HepG2 (cell line): ENCODE measurements around the gene BCKDHA. TPM values are rescaled to one million over a fixed set of nuclear protein-coding genes. Genes with fewer than 3 reads are reported as not detected.

Experiments
- ARHGAP35 ChIP-seq: sonication (generic); formaldehyde crosslinking; IDR thresholded peaks from 2 replicates; pipeline ENCODE4 v1.9.0; 2022; ENCODE audit warnings: mild to moderate bottlenecking, inconsistent platforms, moderate library complexity, missing genetic modification reagents, borderline replicate concordance
- ERF ChIP-seq: IDR thresholded peaks from 2 replicates; pipeline ENCODE4 v1.6.1; 2018; ENCODE audit warnings: missing biosample characterization, missing genetic modification reagents
- FOXM1 ChIP-seq: sonication (generic); formaldehyde crosslinking; IDR thresholded peaks from 2 replicates; pipeline ENCODE4 v1.5.0; 2020; ENCODE audit warnings: missing genetic modification reagents
- GRHL1 ChIP-seq: sonication (generic); formaldehyde crosslinking; conservative IDR thresholded peaks from 2 replicates; pipeline ENCODE4 v1.8.0; 2022; ENCODE audit warnings: missing genetic modification reagents
- HMGXB4 ChIP-seq, 2 experiments: sonication (generic) in 1 of 2; formaldehyde crosslinking in 1 of 2; IDR thresholded peaks; 2 replicates each; pipeline versions ENCODE4 v1.4.0 to v1.6.1; 2018 to 2020; ENCODE audit warnings: missing genetic modification reagents in 2 of 2, borderline replicate concordance in 1 of 2, low read depth in 1 of 2, mild to moderate bottlenecking in 1 of 2, missing biosample characterization in 1 of 2
- PAX8 ChIP-seq: sonication (generic); formaldehyde crosslinking; IDR thresholded peaks from 2 replicates; pipeline ENCODE4 v1.8.0; 2022; ENCODE audit warnings: mild to moderate bottlenecking, missing genetic modification reagents, borderline replicate concordance
- RNF219 ChIP-seq: sonication (generic); formaldehyde crosslinking; IDR thresholded peaks from 2 replicates; pipeline ENCODE4 v1.5.0; 2020; ENCODE audit warnings: mild to moderate bottlenecking, missing genetic modification reagents
- SIX1 ChIP-seq: sonication (generic); formaldehyde crosslinking; IDR thresholded peaks from 2 replicates; pipeline ENCODE4 v1.4.0; 2020; ENCODE audit warnings: missing genetic modification reagents, borderline replicate concordance
- SOX5 ChIP-seq: IDR thresholded peaks from 2 replicates; pipeline ENCODE4 v1.6.1; 2016; ENCODE audit warnings: borderline replicate concordance
- SP5 ChIP-seq: IDR thresholded peaks from 2 replicates; pipeline ENCODE4 v1.6.1; 2016; ENCODE audit warnings: low read depth, borderline replicate concordance
- SRY ChIP-seq: sonication (generic); formaldehyde crosslinking; IDR thresholded peaks from 2 replicates; pipeline ENCODE4 v1.8.0; 2022; ENCODE audit warnings: mild to moderate bottlenecking, missing genetic modification reagents
- ZBED4 ChIP-seq: sonication (generic); formaldehyde crosslinking; IDR thresholded peaks from 2 replicates; pipeline ENCODE4 v1.4.0; 2020; ENCODE audit warnings: missing genetic modification reagents, borderline replicate concordance
- ZBTB3 ChIP-seq: sonication (generic); formaldehyde crosslinking; IDR thresholded peaks from 2 replicates; pipeline ENCODE4 v1.4.0; 2020; ENCODE audit warnings: low read depth, mild to moderate bottlenecking, moderate library complexity, missing genetic modification reagents, borderline replicate concordance
- ZFP82 ChIP-seq: sonication (generic); formaldehyde crosslinking; IDR thresholded peaks from 2 replicates; pipeline ENCODE4 v1.5.1; 2020; ENCODE audit warnings: mild to moderate bottlenecking, missing genetic modification reagents, borderline replicate concordance
- ZFYVE20 ChIP-seq: sonication (generic); formaldehyde crosslinking; IDR thresholded peaks from 2 replicates; pipeline ENCODE4 v1.8.0; 2023; ENCODE audit warnings: low read depth, mild to moderate bottlenecking, moderate library complexity, missing genetic modification reagents, borderline replicate concordance
- ZNF264 ChIP-seq: sonication (generic); formaldehyde crosslinking; IDR thresholded peaks from 2 replicates; pipeline ENCODE4 v1.4.0; 2020; ENCODE audit warnings: missing genetic modification reagents
- ZNF296 ChIP-seq: sonication (generic); formaldehyde crosslinking; conservative IDR thresholded peaks from 2 replicates; pipeline ENCODE4 v1.5.0; 2020; ENCODE audit warnings: mild to moderate bottlenecking, missing genetic modification reagents
- ZNF333 ChIP-seq: sonication (generic); formaldehyde crosslinking; IDR thresholded peaks from 2 replicates; pipeline ENCODE4 v1.4.0; 2020; ENCODE audit warnings: mild to moderate bottlenecking, missing genetic modification reagents, borderline replicate concordance
- ZNF484 ChIP-seq: sonication (generic); formaldehyde crosslinking; IDR thresholded peaks from 2 replicates; pipeline ENCODE4 v1.5.1; 2020; ENCODE audit warnings: mild to moderate bottlenecking, low read depth, missing genetic modification reagents, borderline replicate concordance
- ZNF619 ChIP-seq: sonication (generic); formaldehyde crosslinking; IDR thresholded peaks from 2 replicates; pipeline ENCODE4 v1.4.0; 2020; ENCODE audit warnings: mild to moderate bottlenecking, missing genetic modification reagents
- polyA plus RNA-seq, 8 experiments: library from polyadenylated mRNA; depleted of rRNA in 3 of 8; stranded (reverse) in 7 of 8; unstranded in 1 of 8; fragments of >200 nt; fragmentation: Illumina TruSeq in 4 of 8; extraction: Trizol in 4 of 8; gene quantifications; 2 replicates each; pipeline versions ENCODE4 v1.2.1 to v1.2.3, GENCODE V29; 2011 to 2016; ENCODE audit warnings: low read depth in 4 of 8, missing spikeins in 1 of 8, mixed read lengths in 1 of 8; ENCODE audit not compliant: insufficient read depth in 1 of 8
- total RNA-seq, 5 experiments: library from RNA; depleted of rRNA; stranded (reverse); fragments of >200 nt; fragmentation: Illumina TruSeq; extraction: Trizol; gene quantifications; 2 replicates each; pipeline ENCODE4 v1.2.3, GENCODE V29; 2016; ENCODE audit warnings: low read depth in 1 of 5

Gene BCKDHA
- total and polyA plus RNA-seq, 2 of the 13 experiments (the other 11 are each of a cell fraction or from before 2014, with no cell fraction given): 11.8 to 31.5 TPM

- TF ChIP-seq SOX5 (CRISPR knock-in tag) (no peak), ZFP82 (CRISPR knock-in tag) (no peak), ZBTB3 (no peak), HMGXB4 (CRISPR knock-in tag; IDR thresholded peaks at IDR 0.05; ENCODE audit: borderline replicate concordance in 1 of 2, low read depth in 1 of 2) (no peak), ZNF296 (CRISPR knock-in tag) (no peak), SIX1 (CRISPR knock-in tag) (no peak), SRY (CRISPR knock-in tag) (no peak), ERF (no peak), PAX8 (CRISPR knock-in tag) (no peak), ZNF264 (CRISPR knock-in tag) (no peak), ZBED4 (no peak), FOXM1 (CRISPR knock-in tag) (no peak), ZNF619 (CRISPR knock-in tag) (no peak), ARHGAP35 (no peak), ZNF333 (CRISPR knock-in tag) (no peak), GRHL1 (CRISPR knock-in tag) (no peak), RNF219 (CRISPR knock-in tag) (no peak), ZNF484 (no peak), ZFYVE20 (CRISPR knock-in tag) (no peak), SP5 (peak; percentile 42; the same call in 1 of the 2 replicates)
Observed at GRCh38 chr19:41426952-41427646, 29.5 kb downstream of the BCKDHA start, which contains the start of gene B3GNT8 (continued).
